Measurements from ENCODE around the gene HNF4A.

Gene HNF4A

DNA sequence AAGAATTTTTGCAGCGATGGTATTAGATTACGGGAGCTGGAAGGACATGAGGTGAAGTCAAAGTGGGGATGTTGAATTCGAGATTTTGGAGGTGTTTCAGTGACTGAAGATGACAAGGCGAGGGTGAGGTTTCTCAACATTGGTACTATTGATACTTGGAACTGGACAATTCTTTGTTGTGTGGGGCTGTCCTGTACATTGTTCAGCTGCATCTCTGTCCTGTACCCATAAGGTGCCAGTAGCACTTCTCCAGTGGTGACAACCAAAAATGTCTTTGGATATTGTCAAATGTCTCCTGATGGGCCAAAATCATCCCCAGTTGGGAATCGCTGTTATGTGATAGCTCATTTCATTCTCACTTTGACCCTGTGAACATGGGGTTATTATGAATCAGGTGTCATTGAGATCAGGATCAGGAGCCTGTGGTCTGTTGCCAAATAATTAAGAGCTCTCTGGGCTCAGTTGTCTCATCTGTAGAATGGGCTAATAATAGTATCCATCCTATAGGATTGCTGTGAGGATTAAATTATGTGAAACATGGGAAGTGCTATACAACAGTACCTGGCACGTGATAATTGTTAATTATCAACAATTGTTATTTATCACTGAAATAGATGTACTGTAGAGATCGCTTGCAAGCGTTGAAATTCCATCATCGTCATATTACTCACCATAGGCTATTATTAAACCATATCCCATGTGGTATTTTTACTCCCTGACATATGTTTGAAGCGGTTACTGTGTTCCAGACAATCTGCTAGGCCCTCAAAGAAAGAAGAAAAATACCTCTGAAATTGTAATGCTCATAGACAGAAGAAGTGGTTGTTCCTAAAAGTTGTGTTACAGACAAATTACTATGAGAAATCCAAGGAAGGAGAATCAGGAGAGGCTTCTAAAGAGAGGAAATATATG lies 71.6 kb downstream of the HNF4A start:
- TF ChIP-seq, protein P1, sequence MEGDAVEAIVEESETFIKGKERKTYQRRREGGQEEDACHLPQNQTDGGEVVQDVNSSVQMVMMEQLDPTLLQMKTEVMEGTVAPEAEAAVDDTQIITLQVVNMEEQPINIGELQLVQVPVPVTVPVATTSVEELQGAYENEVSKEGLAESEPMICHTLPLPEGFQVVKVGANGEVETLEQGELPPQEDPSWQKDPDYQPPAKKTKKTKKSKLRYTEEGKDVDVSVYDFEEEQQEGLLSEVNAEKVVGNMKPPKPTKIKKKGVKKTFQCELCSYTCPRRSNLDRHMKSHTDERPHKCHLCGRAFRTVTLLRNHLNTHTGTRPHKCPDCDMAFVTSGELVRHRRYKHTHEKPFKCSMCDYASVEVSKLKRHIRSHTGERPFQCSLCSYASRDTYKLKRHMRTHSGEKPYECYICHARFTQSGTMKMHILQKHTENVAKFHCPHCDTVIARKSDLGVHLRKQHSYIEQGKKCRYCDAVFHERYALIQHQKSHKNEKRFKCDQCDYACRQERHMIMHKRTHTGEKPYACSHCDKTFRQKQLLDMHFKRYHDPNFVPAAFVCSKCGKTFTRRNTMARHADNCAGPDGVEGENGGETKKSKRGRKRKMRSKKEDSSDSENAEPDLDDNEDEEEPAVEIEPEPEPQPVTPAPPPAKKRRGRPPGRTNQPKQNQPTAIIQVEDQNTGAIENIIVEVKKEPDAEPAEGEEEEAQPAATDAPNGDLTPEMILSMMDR (IDR thresholded peaks at IDR 0.05; ENCODE audit: borderline replicate concordance, extremely low read depth, low read length, poor library complexity, severe bottlenecking): no peak
- TF ChIP-seq EZH2 (IDR thresholded peaks at IDR 0.05; ENCODE audit: borderline replicate concordance, low read depth, low read length, severe bottlenecking): no peak
- H2AFZ ChIP-seq (ENCODE audit: low read depth, low read length): no peak overlapping the region

DNA sequence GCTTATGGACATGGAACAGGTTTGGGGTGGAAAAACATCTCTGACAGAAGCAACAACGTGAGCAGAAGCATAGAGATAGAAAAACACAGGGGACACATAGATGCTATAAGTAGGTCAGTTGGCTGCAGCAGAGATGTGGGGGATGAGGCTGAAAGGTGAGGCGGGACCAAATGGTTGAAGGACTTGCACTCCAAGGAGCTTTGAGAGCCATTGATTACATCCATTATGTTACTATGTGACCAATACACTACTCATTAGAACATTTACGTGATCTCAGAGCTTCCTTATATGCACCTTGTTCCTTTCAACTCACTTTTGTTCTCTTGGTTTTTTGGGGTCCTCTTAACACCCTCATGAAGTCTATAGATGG lies 72.3 kb downstream of the HNF4A start:
- Histone ChIP-seq H2AFZ (ENCODE audit: low read depth, low read length) (no peak overlapping the region), H3K4me1 (ENCODE audit: insufficient read depth, low read length) (no peaks in the 10 kb centered on the region), H3K9ac (ENCODE audit: low read depth, low read length) (no peak overlapping the region), H3K9me3 (ENCODE audit: insufficient read depth, low read length, severe bottlenecking) (no peaks in the 10 kb centered on the region), H3K4me2 (ENCODE audit: insufficient read depth, low read length) (no peak overlapping the region), H3K79me2 (ENCODE audit: insufficient read depth, low read length) (no peaks in the 10 kb centered on the region), H3K27me3 (ENCODE audit: insufficient read depth, low read length, poor library complexity) (peaks cover 5% of the 10 kb centered on the region), H3K4me3 (ENCODE audit: low read depth in 1 of 2, low read length in 2 of 2) (no peak overlapping the region), H4K20me1 (ENCODE audit: insufficient read depth, low read length) (no peaks in the 10 kb centered on the region), H3K27ac (ENCODE audit: low read length) (no peak overlapping the region), H3K36me3 (ENCODE audit: insufficient read depth, low read length) (no peaks in the 10 kb centered on the region)
- DNase-seq: no peak
- no peak for ATAC-seq (ENCODE audit: insufficient read depth, low read depth)
- no peak for TF ChIP-seq EZH2 (IDR thresholded peaks at IDR 0.05; ENCODE audit: borderline replicate concordance, low read depth, low read length, severe bottlenecking)

More for the DNA sequence above, 71.6 kb downstream of the HNF4A start:
- H3K36me3 ChIP-seq (ENCODE audit: insufficient read depth, low read length): no peaks in the 10 kb centered on the region
- no peak overlapping the region for H3K9ac ChIP-seq (ENCODE audit: low read depth, low read length)
- H3K27ac ChIP-seq (ENCODE audit: low read length): no peak overlapping the region
- no peak overlapping the region for H3K4me2 ChIP-seq (ENCODE audit: insufficient read depth, low read length)
- no peaks in the 10 kb centered on the region for H3K4me1 ChIP-seq (ENCODE audit: insufficient read depth, low read length)
- ATAC-seq (ENCODE audit: insufficient read depth, low read depth) (no peak), DNase-seq (no peak)
- no peaks in the 10 kb centered on the region for H4K20me1 ChIP-seq (ENCODE audit: insufficient read depth, low read length)
- peaks cover 5% of the 10 kb centered on the region for H3K27me3 ChIP-seq (ENCODE audit: insufficient read depth, low read length, poor library complexity)
- H3K79me2 ChIP-seq (ENCODE audit: insufficient read depth, low read length): no peaks in the 10 kb centered on the region
- no peaks in the 10 kb centered on the region for H3K9me3 ChIP-seq (ENCODE audit: insufficient read depth, low read length, severe bottlenecking)
- H3K4me3 ChIP-seq (ENCODE audit: low read depth in 1 of 2, low read length in 2 of 2): no peak overlapping the region

DNA sequence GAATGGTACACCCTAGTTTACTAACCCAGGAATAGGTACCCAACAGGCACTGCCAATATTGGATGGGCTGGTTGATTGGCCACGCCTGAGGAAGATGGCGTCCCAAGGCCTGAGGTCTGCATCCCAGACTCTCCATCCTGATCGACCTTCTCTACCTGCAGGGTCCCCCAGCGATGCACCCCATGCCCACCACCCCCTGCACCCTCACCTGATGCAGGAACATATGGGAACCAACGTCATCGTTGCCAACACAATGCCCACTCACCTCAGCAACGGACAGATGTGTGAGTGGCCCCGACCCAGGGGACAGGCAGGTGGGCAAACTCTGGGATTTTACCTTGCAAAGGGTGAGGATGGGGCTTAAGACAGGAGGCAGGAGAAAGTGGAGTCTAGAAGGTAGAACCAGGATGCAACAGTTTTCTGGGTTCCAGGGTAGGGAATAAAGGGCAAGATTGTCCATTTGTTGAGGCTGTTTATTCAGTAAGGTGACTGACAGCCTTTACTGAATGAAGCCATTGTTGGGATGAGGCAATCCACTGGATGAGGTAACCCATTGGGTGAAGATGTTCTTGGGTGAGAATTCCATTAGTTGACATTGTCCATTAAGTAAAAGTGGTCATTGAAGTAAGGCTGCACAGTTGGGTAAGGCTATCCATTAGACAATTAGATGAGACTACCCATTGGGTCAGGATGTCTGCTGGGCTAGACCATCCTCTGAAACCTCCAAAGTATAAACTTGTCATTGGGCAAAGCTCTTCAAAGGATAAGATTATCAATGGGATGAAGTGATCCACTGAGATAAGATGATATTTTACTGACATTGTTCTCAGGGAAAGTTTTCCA lies 72.9 kb downstream of the HNF4A start:
- Histone ChIP-seq H3K4me2 (ENCODE audit: insufficient read depth, low read length) (no peak overlapping the region), H3K9me3 (ENCODE audit: insufficient read depth, low read length, severe bottlenecking) (no peaks in the 10 kb centered on the region)

More for the DNA sequence above, 72.9 kb downstream of the HNF4A start:
- TF ChIP-seq, protein P1 (IDR thresholded peaks at IDR 0.05; ENCODE audit: borderline replicate concordance, extremely low read depth, low read length, poor library complexity, severe bottlenecking): no peak
- TF ChIP-seq EZH2 (IDR thresholded peaks at IDR 0.05; ENCODE audit: borderline replicate concordance, low read depth, low read length, severe bottlenecking): no peak
- Histone ChIP-seq H3K4me1 (ENCODE audit: insufficient read depth, low read length) (no peaks in the 10 kb centered on the region), H3K79me2 (ENCODE audit: insufficient read depth, low read length) (no peaks in the 10 kb centered on the region), H4K20me1 (ENCODE audit: insufficient read depth, low read length) (no peaks in the 10 kb centered on the region), H3K9ac (ENCODE audit: low read depth, low read length) (no peak overlapping the region), H3K36me3 (ENCODE audit: insufficient read depth, low read length) (no peaks in the 10 kb centered on the region), H3K27me3 (ENCODE audit: insufficient read depth, low read length, poor library complexity) (peaks cover 5% of the 10 kb centered on the region), H3K4me3 (ENCODE audit: low read depth in 1 of 2, low read length in 2 of 2) (no peak overlapping the region), H2AFZ (ENCODE audit: low read depth, low read length) (no peak overlapping the region), H3K27ac (ENCODE audit: low read length) (no peak overlapping the region)
- ATAC-seq (ENCODE audit: insufficient read depth, low read depth) (no peak), DNase-seq (no peak)
